NT2/D1 (cell line): ENCODE data around the gene MAML2.

Experiments
- DNase-seq: peaks from one replicate; pipeline ENCODE4 v3.0.0-alpha.2; 2011; ENCODE audit warnings: low read depth, low spot score
- H3K27me3 ChIP-seq: 2 replicates; pipeline ENCODE4 v1.6.0; 2011; ENCODE audit warnings: mild to moderate bottlenecking; ENCODE audit not compliant: insufficient read length, insufficient read depth
- H3K36me3 ChIP-seq: 2 replicates; pipeline ENCODE4 v1.6.1; 2011; ENCODE audit warnings: mild to moderate bottlenecking, low read length, mixed read lengths; ENCODE audit not compliant: insufficient read depth, insufficient read length
- H3K4me1 ChIP-seq: 2 replicates; pipeline ENCODE4 v1.5.1; 2011; ENCODE audit not compliant: insufficient read depth, insufficient read length
- H3K4me3 ChIP-seq: 2 replicates; pipeline ENCODE4 v1.5.1; 2011; ENCODE audit warnings: low read depth; ENCODE audit not compliant: insufficient read length
- H3K9ac ChIP-seq: 2 replicates; pipeline ENCODE4 v1.6.0; 2011; ENCODE audit warnings: low read depth; ENCODE audit not compliant: insufficient read length
- H3K9me3 ChIP-seq: 2 replicates; pipeline ENCODE4 v1.5.1; 2011; ENCODE audit warnings: mild to moderate bottlenecking, low read length; ENCODE audit not compliant: insufficient read depth
- SUZ12 ChIP-seq: IDR thresholded peaks from 2 replicates; pipeline ENCODE4 v1.6.1; 2011; ENCODE audit not compliant: insufficient read length, insufficient read depth; ENCODE audit errors: extremely low read depth
- YY1 ChIP-seq: IDR thresholded peaks from 2 replicates; pipeline ENCODE4 v1.6.1; 2011; ENCODE audit not compliant: insufficient read length, insufficient read depth
- ZNF274 ChIP-seq: IDR thresholded peaks from 2 replicates; pipeline ENCODE4 v1.6.1; 2011; ENCODE audit warnings: mild to moderate bottlenecking, low read depth, low read length

MAML2 gene

DNA sequence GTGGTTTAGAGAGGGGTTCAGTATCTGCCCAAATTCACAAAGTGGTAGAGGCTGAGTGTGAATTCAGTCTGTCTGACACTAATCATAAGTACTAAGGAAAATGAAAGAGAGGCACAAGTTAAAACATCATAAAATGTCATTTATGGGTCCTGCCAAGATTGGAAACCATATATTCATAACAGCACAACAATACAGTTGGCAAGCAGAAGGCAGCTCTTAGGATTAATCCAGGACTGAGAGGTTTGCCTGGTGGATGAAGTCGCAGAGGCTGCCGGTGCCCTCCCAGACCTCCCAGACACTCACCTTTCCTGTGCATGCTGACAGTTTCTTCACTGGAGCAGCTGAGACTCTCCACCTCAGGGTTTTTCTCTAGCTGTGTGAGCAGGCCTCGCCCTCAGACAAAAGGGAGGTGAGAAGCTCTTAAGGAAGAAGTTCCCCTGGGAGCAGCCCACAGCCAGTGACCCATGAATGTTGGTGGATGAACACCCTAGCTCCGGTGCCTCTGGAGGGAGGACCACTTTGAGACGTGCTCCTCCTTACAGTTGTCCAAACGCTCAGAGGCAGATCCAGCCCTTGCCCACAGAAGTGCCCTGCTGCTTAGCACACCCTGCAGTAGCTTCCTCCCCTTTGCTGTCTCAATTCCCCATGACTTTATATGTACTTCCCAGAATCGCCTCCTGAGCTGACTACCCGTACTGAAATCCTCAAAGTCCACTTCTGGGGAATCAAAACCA, 43.7 kb downstream of the MAML2 start:
- TF ChIP-seq YY1: no peak
- TF ChIP-seq ZNF274: no peak
- TF ChIP-seq SUZ12: no peak
- H3K9me3 ChIP-seq: no peaks in the 10 kb centered on the region
- DNase-seq: no peak
- H3K4me1 ChIP-seq: no peaks in the 10 kb centered on the region
- H3K4me3 ChIP-seq: no peak overlapping the region
- H3K9ac ChIP-seq: no peak overlapping the region
- H3K36me3 ChIP-seq: no peaks in the 10 kb centered on the region
- no peaks in the 10 kb centered on the region for H3K27me3 ChIP-seq

DNA sequence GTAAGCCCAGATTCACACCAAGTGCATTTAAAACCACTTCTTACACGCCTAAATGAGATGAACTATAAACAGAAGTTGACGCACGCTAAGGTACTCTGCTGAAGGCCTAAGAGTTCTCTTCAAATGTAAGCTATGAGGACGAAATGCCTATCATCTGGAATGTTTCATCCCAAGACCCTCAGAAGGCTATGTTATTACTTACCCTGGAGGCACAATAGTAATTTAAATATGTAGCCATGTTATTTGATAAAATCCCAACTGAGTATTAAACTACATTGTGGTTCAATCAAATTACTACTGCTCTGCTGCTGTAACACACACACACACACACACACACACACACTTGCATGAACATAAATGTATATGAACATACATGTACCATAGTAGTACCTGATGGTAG, 47.6 kb downstream of the MAML2 start:
- Histone ChIP-seq H3K9me3 (no peaks in the 10 kb centered on the region), H3K9ac (no peak overlapping the region), H3K4me1 (no peaks in the 10 kb centered on the region), H3K4me3 (no peak overlapping the region), H3K27me3 (no peaks in the 10 kb centered on the region), H3K36me3 (no peaks in the 10 kb centered on the region)
- TF ChIP-seq ZNF274 (no peak), SUZ12 (no peak), YY1 (no peak)
- DNase-seq: no peak

DNA sequence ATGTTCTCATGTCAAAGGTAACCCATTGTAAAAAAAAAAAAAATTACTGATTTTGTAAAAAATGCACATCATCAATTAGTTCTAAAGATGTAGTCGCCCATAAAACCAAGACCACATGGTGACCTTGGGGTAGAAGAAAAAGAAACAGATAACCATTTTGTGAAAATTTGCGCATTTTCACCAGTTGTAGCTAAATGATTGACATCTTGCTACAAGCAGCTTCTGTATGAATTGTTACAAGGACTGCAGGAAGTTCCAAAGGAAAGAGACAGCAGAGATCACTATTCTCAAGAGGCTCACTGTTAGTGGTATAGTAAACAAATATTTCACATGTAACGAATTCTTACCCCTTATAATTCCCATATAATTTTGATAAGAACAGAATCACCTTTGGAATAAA, 48.7 kb downstream of the MAML2 start:
- no peaks in the 10 kb centered on the region for H3K4me1 ChIP-seq
- H3K9me3 ChIP-seq: no peaks in the 10 kb centered on the region
- no peak overlapping the region for H3K9ac ChIP-seq
- no peak for TF ChIP-seq YY1
- TF ChIP-seq SUZ12: no peak
- no peak for TF ChIP-seq ZNF274
- no peak overlapping the region for H3K4me3 ChIP-seq
- no peak for DNase-seq
- H3K27me3 ChIP-seq: no peaks in the 10 kb centered on the region
- H3K36me3 ChIP-seq: no peaks in the 10 kb centered on the region

DNA sequence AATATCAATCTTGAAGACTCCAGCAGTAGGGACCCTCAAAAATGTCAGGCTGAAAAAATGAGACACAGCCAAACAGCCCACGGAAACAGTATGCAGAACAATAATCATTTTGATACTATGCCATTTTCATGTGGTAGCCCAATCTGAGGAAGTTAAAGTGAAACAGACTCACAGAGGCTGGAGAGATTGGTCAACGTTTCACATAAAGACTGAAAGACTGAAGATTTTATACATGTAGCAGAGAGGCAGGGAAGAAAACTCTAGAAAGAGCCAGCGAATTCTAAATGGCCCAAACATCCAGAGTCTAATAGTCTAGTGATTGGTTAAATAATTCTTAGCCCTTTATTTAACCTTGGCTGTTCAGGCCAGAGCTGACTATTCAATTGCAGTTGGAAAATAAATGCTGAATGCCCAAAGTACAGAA, 49.4 kb downstream of the MAML2 start:
- TF ChIP-seq SUZ12 (no peak), ZNF274 (no peak), YY1 (no peak)
- H3K36me3 ChIP-seq: no peaks in the 10 kb centered on the region

DNA sequence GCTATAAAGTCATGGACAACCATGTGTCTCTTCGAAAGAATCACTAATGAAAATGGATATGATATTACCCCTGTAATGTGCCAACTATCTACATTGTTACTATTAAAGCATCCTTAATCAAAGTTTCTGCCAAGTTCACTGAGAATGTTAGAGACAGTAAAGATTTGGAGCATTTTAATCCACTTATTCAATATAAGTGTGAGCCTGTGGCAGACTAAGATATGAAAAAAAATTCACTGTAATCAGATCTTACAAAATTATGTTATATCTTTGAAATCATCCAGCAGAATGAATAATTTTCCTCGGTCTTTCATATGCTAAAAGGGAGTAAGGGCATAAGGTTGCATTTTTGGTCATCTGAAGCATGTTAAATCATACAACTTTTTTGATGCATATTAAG, 49.9 kb downstream of the MAML2 start:
- H3K9me3 ChIP-seq: no peaks in the 10 kb centered on the region
- no peak overlapping the region for H3K4me3 ChIP-seq
- no peak for DNase-seq
- H3K9ac ChIP-seq: no peak overlapping the region
- no peak for TF ChIP-seq YY1
- no peak for TF ChIP-seq ZNF274
- TF ChIP-seq SUZ12: no peak
- no peaks in the 10 kb centered on the region for H3K4me1 ChIP-seq
- no peaks in the 10 kb centered on the region for H3K27me3 ChIP-seq
- H3K36me3 ChIP-seq: no peaks in the 10 kb centered on the region

More for the DNA sequence above, 49.4 kb downstream of the MAML2 start:
- Histone ChIP-seq H3K4me3 (no peak overlapping the region), H3K9me3 (no peaks in the 10 kb centered on the region), H3K9ac (no peak overlapping the region), H3K27me3 (no peaks in the 10 kb centered on the region), H3K4me1 (no peaks in the 10 kb centered on the region)
- DNase-seq: no peak

DNA sequence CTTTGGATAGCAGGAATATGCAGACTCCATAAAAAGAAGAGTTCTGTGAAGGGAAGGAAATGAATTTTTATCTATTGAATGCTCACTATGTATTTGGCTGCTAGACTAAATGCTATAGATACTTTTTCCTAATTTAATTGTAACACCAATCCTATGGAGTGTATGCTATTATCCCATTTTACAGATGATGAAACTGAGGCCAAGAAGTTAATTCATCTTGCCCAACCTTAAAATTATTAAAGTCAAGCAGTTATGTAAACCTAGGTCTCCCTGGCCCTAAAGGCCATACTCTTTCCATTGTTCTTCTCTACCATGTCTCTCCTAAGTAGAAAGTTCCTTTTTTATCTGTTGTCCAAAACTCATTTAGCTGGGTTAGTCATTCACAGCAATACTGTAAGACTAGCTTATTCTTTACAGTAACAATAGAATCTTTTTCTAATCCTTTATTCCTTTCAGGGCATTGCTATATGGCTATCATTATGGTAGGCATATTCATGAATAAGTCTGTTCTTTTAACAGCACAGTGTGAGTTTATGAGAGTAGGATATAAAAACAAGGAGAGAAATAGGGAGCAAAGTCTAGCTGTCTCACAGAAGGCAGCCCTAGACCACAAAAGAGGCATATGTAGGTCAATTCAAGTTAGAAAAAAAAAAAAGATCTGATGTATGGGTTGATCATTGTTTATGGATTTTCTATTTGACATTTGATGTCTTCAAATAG, 50.5 kb downstream of the MAML2 start:
- no peaks in the 10 kb centered on the region for H3K27me3 ChIP-seq
- H3K9ac ChIP-seq: no peak overlapping the region
- TF ChIP-seq SUZ12: no peak
- TF ChIP-seq YY1: no peak
- no peak overlapping the region for H3K4me3 ChIP-seq
- no peak for DNase-seq
- no peaks in the 10 kb centered on the region for H3K36me3 ChIP-seq
- H3K9me3 ChIP-seq: no peaks in the 10 kb centered on the region
- no peaks in the 10 kb centered on the region for H3K4me1 ChIP-seq

DNA sequence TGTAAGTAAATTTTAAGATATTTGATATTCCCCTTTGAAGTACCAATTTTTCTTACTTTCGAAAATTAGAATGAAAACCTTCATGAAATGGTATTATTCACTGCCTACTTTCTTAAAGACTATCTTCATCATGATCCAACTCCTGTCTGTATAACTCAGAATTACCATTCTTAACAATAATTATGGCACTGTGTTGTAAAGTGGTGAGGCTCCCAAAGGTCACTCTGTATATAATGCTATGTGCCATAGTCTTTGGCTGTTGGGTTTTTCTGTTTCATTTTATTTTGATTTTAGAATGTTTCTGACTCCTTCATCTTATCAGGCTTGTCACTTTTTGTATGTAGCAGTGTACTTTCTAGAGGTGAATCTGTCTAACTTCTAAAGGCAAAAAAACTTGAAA, 52.4 kb downstream of the MAML2 start:
- Histone ChIP-seq H3K4me3 (no peak overlapping the region), H3K27me3 (no peaks in the 10 kb centered on the region), H3K36me3 (no peaks in the 10 kb centered on the region), H3K4me1 (no peaks in the 10 kb centered on the region), H3K9me3 (no peaks in the 10 kb centered on the region), H3K9ac (no peak overlapping the region)
- no peak for DNase-seq
- TF ChIP-seq SUZ12: no peak
- TF ChIP-seq ZNF274: no peak
- no peak for TF ChIP-seq YY1
